Trophoblast cell (in vitro differentiated cells and primary cell): ENCODE data around the gene SPON1.

Source experiments
- DNase-seq, 2 donors: peaks; one replicate each; pipeline ENCODE4 v3.0.0-alpha.2; 2016
- H2AFZ ChIP-seq: 2 replicates; pipeline ENCODE4 v1.6.1; 2013; ENCODE audit warnings: low read length, moderate library complexity, mild to moderate bottlenecking; ENCODE audit not compliant: insufficient read depth, poor library complexity
- H2AK5ac ChIP-seq: 2 replicates; pipeline ENCODE4 v1.6.1; 2013; ENCODE audit warnings: mild to moderate bottlenecking, low read length
- H2BK120ac ChIP-seq: 2 replicates; pipeline ENCODE4 v1.6.1; 2013; ENCODE audit warnings: low read length, mild to moderate bottlenecking, moderate library complexity; ENCODE audit not compliant: insufficient read depth, poor library complexity
- H2BK12ac ChIP-seq: 2 replicates; pipeline ENCODE4 v1.6.1; 2013; ENCODE audit warnings: mild to moderate bottlenecking, low read length, moderate library complexity
- H2BK5ac ChIP-seq: 2 replicates; pipeline ENCODE4 v1.6.1; 2013; ENCODE audit warnings: low read length, low read depth, moderate library complexity, mild to moderate bottlenecking; ENCODE audit not compliant: poor library complexity
- H3K14ac ChIP-seq: 2 replicates; pipeline ENCODE4 v1.6.1; 2013; ENCODE audit warnings: mild to moderate bottlenecking, low read length
- H3K18ac ChIP-seq: 2 replicates; pipeline ENCODE4 v1.6.1; 2013; ENCODE audit warnings: mild to moderate bottlenecking, low read length
- H3K23ac ChIP-seq: 2 replicates; pipeline ENCODE4 v1.6.1; 2013; ENCODE audit warnings: low read length
- H3K27ac ChIP-seq: 2 replicates; pipeline ENCODE4 v1.5.1; 2013; ENCODE audit warnings: low read depth, mild to moderate bottlenecking, inconsistent platforms, low read length, moderate library complexity
- H3K27me3 ChIP-seq: 2 replicates; pipeline ENCODE4 v1.6.1; 2013; ENCODE audit warnings: inconsistent platforms, mild to moderate bottlenecking, low read length, moderate library complexity; ENCODE audit not compliant: insufficient read depth
- H3K36me3 ChIP-seq, 2 experiments: 1 replicate in 1 of 2; 2 replicates in 1 of 2; pipeline ENCODE4 v1.6.1; 2013; ENCODE audit warnings: low read length in 2 of 2, mild to moderate bottlenecking in 2 of 2, moderate library complexity in 1 of 2; ENCODE audit not compliant: insufficient read depth in 2 of 2, control insufficient read depth in 1 of 2
- H3K4ac ChIP-seq: 2 replicates; pipeline ENCODE4 v1.6.1; 2013; ENCODE audit warnings: low read depth, mild to moderate bottlenecking, low read length, moderate library complexity
- H3K4me1 ChIP-seq, 2 experiments: 1 replicate in 1 of 2; 2 replicates in 1 of 2; pipeline ENCODE4 v1.6.1; 2013; ENCODE audit warnings: low read length in 2 of 2, mild to moderate bottlenecking in 2 of 2, moderate library complexity in 1 of 2; ENCODE audit not compliant: insufficient read depth in 2 of 2, control insufficient read depth in 1 of 2
- H3K4me2 ChIP-seq: 2 replicates; pipeline ENCODE4 v1.6.1; 2013; ENCODE audit warnings: inconsistent platforms, mild to moderate bottlenecking, low read length, moderate library complexity
- H3K4me3 ChIP-seq: 2 replicates; pipeline ENCODE4 v1.5.1; 2013; ENCODE audit warnings: mild to moderate bottlenecking, low read depth, low read length, inconsistent platforms
- H3K79me1 ChIP-seq: one replicate; pipeline ENCODE4 v1.6.1; 2013; ENCODE audit warnings: low read length
- H3K79me2 ChIP-seq: 2 replicates; pipeline ENCODE4 v1.6.1; 2013; ENCODE audit warnings: low read length, mild to moderate bottlenecking; ENCODE audit not compliant: control insufficient read depth, insufficient read depth, poor library complexity
- H3K9ac ChIP-seq: 2 replicates; pipeline ENCODE4 v1.6.1; 2013; ENCODE audit warnings: mild to moderate bottlenecking, low read length
- H3K9me3 ChIP-seq: 2 replicates; pipeline ENCODE4 v1.6.1; 2013; ENCODE audit warnings: low read depth, mild to moderate bottlenecking, control low read depth, inconsistent platforms, low read length; ENCODE audit not compliant: insufficient read depth
- H4K12ac ChIP-seq: 2 replicates; pipeline ENCODE4 v1.6.1; 2013; ENCODE audit warnings: low read depth, mild to moderate bottlenecking, low read length, moderate library complexity
- H4K8ac ChIP-seq: 2 replicates; pipeline ENCODE4 v1.6.1; 2013; ENCODE audit warnings: low read depth, mild to moderate bottlenecking, low read length, moderate library complexity
- H4K91ac ChIP-seq: one replicate; pipeline ENCODE4 v1.6.1; 2013; ENCODE audit warnings: low read depth, mild to moderate bottlenecking, low read length, moderate library complexity
- WGBS: extraction: QIAGEN DNeasy Blood & Tissue Kit; methylation state at CpG from one replicate; pipeline ENCODE4 v1.1.7; 2013; ENCODE audit warnings: missing lambda C conversion rate; ENCODE audit not compliant: insufficient read length, insufficient coverage; ENCODE audit errors: extremely low coverage; 5-methylcytosine and 5-hydroxymethylcytosine counted together

Gene SPON1

DNA sequence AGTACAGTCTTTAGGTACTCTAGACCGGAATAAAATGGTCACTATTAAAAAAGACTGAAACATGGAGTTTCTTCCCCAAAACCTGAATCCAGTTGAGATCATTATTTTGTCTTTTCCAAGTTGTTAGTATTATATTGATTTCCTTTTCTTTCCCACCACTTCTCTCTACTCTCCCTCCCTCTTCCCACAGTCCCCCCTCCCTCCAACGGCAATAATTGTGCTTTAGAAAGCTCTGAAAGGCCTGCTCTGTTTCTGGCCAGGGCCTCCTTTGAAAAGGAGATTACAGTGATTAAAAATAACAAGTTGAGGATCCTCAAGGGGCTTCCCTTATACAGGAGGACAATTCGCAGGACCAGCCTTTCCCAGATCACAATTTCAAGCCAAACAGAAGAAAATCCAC is 3.5 kb downstream of the SPON1 start:
- H2AK5ac ChIP-seq = no peak overlapping the region
- H3K27ac ChIP-seq = no peak overlapping the region
- H3K27me3 ChIP-seq = peaks cover 43% of the 10 kb centered on the region
- no peak overlapping the region for H3K4me2 ChIP-seq
- no peak overlapping the region for H3K9ac ChIP-seq
- no peak overlapping the region for H3K18ac ChIP-seq
- H3K9me3 ChIP-seq = peaks cover 2% of the 10 kb centered on the region
- no peak overlapping the region for H2AFZ ChIP-seq
- H3K4me3 ChIP-seq = no peak overlapping the region
- H3K79me1 ChIP-seq = no peaks in the 10 kb centered on the region
- no peak overlapping the region for H2BK12ac ChIP-seq
- H3K14ac ChIP-seq = no peak overlapping the region
- no peak overlapping the region for H2BK120ac ChIP-seq
- no peak overlapping the region for H4K91ac ChIP-seq
- whole genome bisulfite sequencing = no CpG with 5 or more reads among the region's 3 CpGs
- H3K79me2 ChIP-seq = no peaks in the 10 kb centered on the region
- DNase-seq = no peak
- no peak overlapping the region for H2BK5ac ChIP-seq
- H3K4me1 ChIP-seq = peaks cover 9 to 16% of the 10 kb centered on the region in 2 experiments
- H3K36me3 ChIP-seq = no peaks in the 10 kb centered on the region
- H3K4ac ChIP-seq = no peak overlapping the region
- no peak overlapping the region for H3K23ac ChIP-seq
- no peak overlapping the region for H4K12ac ChIP-seq
- H4K8ac ChIP-seq = no peak overlapping the region

DNA sequence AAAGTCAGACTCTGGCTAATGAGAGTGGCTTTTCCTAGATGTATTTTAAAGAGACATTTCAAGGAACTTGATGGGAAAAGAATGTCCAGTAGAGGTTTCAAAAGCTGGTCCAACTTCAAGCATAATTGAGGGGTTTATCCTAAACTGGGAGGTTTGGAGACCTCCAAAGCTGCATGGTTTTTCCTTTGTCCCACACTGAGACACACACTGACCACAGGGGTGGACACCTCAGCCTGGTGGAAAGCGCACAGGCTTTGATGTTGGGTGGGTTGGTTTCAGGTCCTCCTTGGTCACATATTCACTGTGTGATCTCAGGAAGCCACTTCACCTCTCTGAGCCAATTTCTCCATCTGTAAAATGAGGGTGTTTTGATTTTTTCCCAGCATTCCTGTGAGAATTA is 4.0 kb downstream of the SPON1 start:
- Histone ChIP-seq H3K18ac (no peak overlapping the region), H3K23ac (no peak overlapping the region), H3K79me1 (no peaks in the 10 kb centered on the region), H4K8ac (no peak overlapping the region), H3K79me2 (no peaks in the 10 kb centered on the region), H3K9ac (no peak overlapping the region), H2AK5ac (no peak overlapping the region), H3K4ac (no peak overlapping the region), H3K14ac (no peak overlapping the region), H2BK5ac (no peak overlapping the region), H2BK12ac (no peak overlapping the region), H3K4me2 (no peak overlapping the region), H3K36me3 (no peaks in the 10 kb centered on the region), H2BK120ac (no peak overlapping the region), H3K27ac (no peak overlapping the region), H2AFZ (no peak overlapping the region), H3K4me1 (peaks cover 9 to 16% of the 10 kb centered on the region in 2 experiments), H4K91ac (no peak overlapping the region), H3K9me3 (peaks cover 2% of the 10 kb centered on the region), H3K4me3 (no peak overlapping the region), H3K27me3 (peaks cover 39% of the 10 kb centered on the region), H4K12ac (no peak overlapping the region)
- DNase-seq = no peak
- WGBS = no CpG with 5 or more reads among the region's 1 CpG

DNA sequence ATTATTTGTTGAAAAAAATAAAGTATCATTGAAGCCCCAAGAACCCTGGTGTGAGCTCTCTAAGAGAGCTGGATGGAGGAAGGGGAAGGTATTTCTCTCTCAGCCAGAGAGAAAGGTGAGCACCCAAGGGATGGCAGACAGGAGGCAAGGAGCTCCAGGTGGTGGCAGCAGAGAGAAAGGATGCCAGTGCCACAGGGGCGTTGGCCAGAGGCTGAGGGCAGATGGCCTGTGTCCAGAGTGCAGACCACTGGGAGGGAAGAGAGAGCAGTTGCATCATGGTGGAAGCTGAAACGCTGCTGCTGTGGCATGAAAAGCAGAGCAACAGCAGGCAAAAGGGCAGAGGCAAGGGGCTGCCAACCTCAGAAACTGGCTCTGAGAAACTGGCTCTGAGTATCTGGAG is 8.5 kb downstream of the SPON1 start:
- Histone ChIP-seq H3K23ac (no peak overlapping the region), H3K27ac (no peak overlapping the region), H3K4ac (no peak overlapping the region), H3K4me1 (no peaks in the 10 kb centered on the region), H2AK5ac (no peak overlapping the region), H3K9me3 (no peaks in the 10 kb centered on the region), H2BK12ac (no peak overlapping the region), H3K4me3 (no peak overlapping the region), H3K14ac (no peak overlapping the region), H2BK5ac (no peak overlapping the region), H3K18ac (no peak overlapping the region), H2AFZ (no peak overlapping the region), H3K79me1 (no peaks in the 10 kb centered on the region), H3K27me3 (no peaks in the 10 kb centered on the region), H2BK120ac (no peak overlapping the region), H3K36me3 (no peaks in the 10 kb centered on the region), H4K12ac (no peak overlapping the region), H3K4me2 (no peak overlapping the region), H4K91ac (no peak overlapping the region), H4K8ac (no peak overlapping the region), H3K9ac (no peak overlapping the region), H3K79me2 (no peaks in the 10 kb centered on the region)
- no CpG with 5 or more reads among the region's 2 CpGs for WGBS
- DNase-seq = peak in 1 of 2 donors; percentile 40

DNA sequence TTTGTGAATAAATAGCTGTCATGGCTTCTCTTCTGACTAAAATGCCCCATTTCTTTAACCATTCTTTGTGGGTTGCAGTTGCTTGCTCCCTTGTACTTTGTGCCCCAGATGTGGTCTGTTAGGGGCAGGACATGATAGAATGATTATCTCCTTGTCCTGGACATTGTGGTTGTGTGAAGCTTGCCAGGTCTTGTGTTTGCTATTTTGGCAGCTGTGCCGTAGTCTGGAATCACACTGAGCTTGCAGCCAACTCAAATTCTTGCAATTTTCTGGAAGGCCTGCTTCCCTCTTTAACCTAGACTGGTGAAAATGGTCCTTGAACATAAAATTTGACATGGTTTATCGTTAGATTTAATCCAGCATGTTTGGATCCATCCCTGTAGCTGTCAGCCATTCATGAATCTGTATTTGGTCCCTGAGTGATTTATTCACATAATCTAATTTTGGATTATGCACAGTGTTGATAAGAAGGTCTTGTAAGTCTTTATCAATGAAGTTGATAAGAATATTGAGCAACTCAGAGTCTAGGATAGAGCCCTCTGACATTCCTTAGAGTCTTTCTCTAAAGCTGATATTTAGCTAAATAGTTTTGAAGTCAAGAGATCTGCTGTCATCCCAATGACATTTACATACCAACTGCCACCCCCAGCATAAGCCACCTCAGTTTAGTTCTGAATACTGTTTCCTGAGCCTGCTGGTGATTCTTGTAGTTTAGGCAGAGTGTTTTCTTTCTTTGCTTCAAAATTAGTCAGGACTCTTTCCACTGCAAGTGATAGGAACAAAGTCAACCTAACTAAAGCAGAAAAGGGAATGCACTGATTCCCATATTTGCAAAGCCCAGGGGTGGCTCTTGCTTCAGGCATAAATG is 9.8 kb downstream of the SPON1 start:
- no peaks in the 10 kb centered on the region for H3K36me3 ChIP-seq
- no peak overlapping the region for H2AK5ac ChIP-seq
- H4K12ac ChIP-seq = no peak overlapping the region
- no peaks in the 10 kb centered on the region for H3K9me3 ChIP-seq
- H2BK5ac ChIP-seq = no peak overlapping the region
- H2AFZ ChIP-seq = no peak overlapping the region
- no peak overlapping the region for H3K4me2 ChIP-seq
- no CpG with 5 or more reads among the region's 2 CpGs for WGBS
- no peak overlapping the region for H4K8ac ChIP-seq
- H3K79me2 ChIP-seq = no peaks in the 10 kb centered on the region
- H2BK12ac ChIP-seq = no peak overlapping the region
- H3K23ac ChIP-seq = no peak overlapping the region
- no peak overlapping the region for H3K27ac ChIP-seq
- no peak overlapping the region for H3K4me3 ChIP-seq
- DNase-seq = peak in 1 of 2 donors; percentile 6
- no peak overlapping the region for H3K18ac ChIP-seq
- H4K91ac ChIP-seq = no peak overlapping the region
- H3K4me1 ChIP-seq = no peaks in the 10 kb centered on the region
- no peak overlapping the region for H3K14ac ChIP-seq
- no peak overlapping the region for H3K9ac ChIP-seq
- no peaks in the 10 kb centered on the region for H3K79me1 ChIP-seq
- no peak overlapping the region for H2BK120ac ChIP-seq
- no peak overlapping the region for H3K4ac ChIP-seq
- H3K27me3 ChIP-seq = no peaks in the 10 kb centered on the region
